Stimulated activated CD4-positive, alpha-beta T cell treated with anti-CD3 and anti-CD28 coated beads, Interleukin-12 subunit alpha, Interleukin-12 subunit beta, amount 100 ng/mL, for 24 hours (primary cell): ENCODE measurements around the gene PPRC1.

Experiments
- DNase-seq, 2 experiments: peaks; one replicate each; pipeline ENCODE4 v3.0.0-alpha.2; 2020; ENCODE audit warnings: low read depth in 2 of 2

Gene PPRC1

DNA sequence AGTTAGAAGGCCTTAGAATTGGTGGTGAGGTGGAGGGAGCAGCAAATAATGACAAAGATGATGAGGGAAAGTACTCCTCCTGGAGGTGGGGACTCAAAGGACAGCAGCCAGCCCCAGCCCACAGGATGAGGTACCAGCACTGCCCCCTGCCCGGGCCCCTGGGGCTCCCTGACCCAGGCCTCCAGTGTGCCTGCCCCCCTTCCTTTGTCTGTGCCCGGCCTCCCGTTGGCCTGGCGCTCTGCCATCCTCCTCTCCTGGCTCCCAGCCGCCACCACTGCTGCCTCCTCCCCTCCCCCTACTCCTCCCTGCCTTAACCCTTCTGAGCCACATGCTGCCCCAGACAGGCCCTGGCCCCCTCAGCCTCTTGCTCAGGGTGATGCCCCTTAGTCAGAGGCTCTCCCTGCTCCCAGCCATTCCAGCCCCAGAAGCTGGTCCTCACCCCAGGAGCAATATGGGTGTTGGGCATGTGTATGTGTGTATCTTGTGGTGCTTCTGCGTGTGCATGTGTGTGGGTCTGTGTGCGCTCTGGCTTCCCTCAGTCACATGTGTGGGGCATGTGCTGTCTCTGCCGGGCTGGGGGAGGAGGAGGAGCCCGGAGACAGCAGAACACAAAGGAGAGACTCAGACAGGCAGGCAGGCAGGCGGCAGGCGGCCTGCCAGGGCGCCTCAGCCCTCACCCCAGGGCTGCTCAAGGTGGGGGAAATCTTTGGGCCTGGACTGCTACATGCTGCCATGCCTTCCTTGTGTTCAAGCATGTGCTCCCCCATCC lies 15.3 kb upstream of the PPRC1 start:
- peak; percentile 41 to 48 for DNase-seq

DNA sequence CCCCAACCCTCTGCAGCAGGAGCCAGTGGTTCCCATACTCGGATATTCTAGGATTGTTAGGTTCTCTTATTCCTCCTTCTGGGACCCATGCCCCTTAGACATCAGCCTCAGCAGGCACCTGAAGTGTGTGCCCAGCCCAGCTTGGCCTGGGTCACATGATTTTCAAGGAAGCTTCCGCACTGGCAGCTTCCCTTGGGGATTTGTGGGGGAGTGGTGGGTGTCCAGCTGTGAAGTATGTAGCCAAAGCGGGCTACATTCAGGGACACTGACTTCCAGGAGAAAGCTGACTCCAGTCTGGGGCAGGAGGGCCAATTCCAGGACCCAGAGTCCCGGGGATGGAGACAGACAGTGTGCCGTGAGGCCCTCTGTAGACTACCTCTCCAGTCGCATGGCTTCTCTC lies 14.0 kb upstream of the PPRC1 start:
- no peak for DNase-seq

- peak in 1 of 2 experiments; percentile 56 for DNase-seq
Measured at GRCh38 chr10:102119417-102120141, 13.3 kb upstream of the PPRC1 start.

DNA sequence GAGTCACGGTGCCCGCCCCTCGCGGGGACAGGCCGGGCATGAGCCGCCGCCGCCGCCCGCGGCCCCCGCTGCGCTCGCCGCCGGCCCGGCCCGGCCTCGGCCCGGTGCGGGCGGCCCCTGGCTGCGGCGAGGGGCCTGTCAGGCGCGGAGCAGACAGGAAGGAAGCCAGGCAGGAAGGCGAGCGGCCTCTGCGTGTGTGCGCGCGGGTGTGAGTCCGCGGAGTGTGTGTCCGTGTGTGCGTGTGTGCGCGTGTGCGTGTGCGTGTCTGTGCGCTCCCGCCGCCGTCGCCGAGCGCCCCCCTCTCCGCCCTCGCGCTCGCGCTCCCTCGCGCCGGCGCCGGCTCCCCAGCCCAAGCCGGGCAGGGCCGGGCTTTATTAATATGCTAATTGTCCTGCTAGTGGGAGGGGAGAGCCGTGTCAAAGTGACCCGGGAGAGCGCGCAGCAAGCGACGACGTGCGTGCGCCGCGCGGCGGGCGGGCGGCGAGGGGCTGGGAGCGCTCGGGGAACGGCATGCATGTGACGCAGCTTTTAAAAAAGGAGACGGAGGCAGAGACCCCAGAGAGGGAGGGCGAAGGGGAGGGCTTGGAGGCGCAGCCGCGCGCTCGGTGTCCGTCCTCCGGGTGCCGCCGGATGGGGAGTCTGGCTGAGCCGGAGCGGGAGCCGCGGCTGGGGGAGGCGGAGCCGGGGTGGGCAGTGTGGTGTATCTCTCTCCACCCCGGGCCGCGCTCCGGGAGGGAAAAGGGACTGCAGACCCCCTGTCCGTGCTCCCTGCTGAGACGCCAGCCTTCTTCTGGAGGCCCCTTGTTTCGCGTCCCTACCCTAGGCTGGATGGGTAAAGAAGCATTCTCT lies 12.5 kb upstream of the PPRC1 start, which contains the start of gene LDB1:
TSS of gene LDB1 (minus strand) at position 227 of the 849 bp plus-strand sequence. CDS start 258 bp downstream, outside the sequence.
- DNase-seq, result peak; percentile 42 to 60

GRCh38 chr10:102120991-102121738 lies 11.7 kb upstream of the PPRC1 start:
- DNase-seq, result no peak

- DNase-seq, result no peak
Measured at GRCh38 chr10:102121739-102122372, 11.0 kb upstream of the PPRC1 start.

DNA sequence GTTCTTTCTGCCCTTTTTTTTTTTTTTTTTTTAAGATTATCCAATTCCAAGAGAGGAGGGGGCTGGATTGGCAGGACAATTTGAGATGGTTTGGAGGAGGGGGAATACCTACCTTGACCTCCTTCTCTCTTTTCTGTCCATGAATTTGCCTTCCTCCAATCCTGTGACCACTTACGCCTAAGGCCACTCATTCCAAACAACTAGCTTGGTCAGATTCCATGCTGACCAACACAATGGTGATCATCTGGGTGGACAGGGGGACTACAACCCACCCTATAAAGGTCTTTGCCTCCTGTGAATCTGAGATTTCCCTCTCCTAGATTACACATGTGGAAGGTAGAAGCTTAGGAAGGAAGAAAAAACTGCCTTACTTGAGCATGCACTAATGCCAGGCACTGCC lies 10.4 kb upstream of the PPRC1 start:
- no peak for DNase-seq

DNA sequence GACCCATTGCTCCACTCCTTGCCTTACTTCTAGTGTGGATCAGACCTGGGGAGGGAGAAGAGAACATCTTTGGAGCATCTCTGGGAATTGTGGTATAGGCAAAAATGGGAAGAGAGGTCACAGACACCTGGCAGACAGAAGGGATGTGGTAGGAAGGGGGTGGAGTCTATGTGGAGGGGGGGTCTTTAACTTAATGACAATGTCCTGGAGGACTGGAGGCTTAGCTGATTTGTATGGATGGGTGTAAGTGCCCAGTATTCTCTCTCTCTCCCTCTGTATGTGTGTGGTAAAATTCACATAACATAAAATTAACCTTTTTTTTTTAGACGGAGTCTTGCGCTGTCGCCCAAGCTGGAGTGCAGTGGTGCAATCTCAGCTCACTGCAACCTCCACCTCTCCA lies 9.6 kb upstream of the PPRC1 start:
- no peak for DNase-seq

DNA sequence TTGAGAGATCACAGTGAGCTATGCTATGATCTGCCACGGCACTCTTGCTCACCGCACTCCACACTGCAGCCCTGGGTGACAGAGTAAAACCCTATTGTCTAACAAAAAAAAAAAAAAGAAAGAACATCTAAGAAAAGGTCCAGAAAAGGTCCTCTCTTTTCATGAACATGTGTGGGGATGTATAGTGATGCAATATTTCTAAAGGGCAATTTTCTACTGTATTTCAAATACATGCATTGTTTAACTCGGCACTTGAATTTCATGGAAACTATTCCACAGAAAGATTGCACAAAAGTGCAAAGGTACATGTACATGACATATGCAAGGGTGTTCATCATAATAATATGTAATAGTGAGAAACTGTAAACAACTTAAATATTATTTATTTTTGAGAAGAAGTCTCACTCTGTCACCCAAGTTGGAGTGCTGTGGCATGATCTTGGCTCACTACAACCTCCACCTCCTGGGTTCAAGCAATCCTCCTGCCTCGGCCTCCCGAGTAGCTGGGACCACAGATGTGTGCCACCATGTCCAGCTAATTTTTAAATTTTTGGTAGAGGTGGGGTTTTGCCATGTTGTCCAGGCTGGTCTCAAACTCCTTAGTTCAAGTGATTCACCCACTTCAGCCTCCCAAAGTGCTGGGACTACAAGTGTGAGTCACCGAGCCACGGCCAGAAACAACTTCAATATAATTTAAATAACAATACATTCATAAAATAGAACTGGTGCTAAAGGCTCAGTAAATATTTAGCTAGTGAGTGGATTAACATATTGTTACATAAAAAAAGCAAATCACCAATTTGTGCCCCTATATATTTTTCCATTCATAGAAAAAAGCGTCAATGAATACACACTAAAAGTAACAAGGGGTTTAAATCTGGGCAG lies 1.3 kb upstream of the PPRC1 start:
- DNase-seq, result no peak

- DNase-seq, result no peak
Measured at GRCh38 chr10:102132193-102132562, 662 bp upstream of the PPRC1 start.

DNA sequence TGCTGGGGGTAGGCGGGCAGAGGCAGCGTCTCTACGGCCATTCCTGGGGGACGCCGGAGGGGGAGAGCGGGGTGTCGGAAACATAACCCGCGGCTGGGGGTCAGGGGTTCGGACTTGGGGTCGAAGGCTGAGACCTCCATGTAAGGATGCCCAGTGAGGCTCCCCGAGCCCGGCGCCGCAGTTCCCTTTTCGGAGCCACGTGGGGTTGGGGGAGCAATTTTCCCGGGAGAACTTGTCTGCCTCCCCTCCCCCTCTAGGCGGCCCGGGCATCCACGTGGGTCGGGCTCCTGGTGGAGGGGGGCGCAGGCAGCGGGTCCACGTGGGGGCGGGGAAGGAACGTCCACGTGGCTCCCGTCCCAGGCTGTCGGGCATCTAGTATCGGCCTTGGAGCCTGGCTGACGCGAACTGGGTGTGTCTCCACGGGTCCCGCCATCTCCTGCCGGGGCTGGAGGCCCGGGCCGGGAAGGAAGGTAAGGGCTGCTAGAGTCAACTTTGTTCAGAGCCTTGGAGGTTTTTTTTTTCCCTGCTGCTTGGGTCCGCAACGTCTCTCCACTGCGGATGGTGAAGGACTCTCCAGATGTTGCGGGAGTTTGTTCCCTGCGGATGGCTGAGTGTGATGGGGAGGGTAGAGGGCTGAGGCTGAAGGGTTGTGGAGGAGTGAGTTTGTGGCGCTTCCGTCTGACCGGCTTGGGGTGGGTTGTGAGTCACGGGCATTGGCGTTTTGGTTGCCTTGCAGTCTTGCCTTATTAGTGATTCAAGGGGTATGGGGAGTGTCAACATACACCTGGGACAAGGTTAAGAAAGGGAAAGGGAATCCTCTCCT lies 744 bp downstream of the PPRC1 start:
- peak; percentile 44 to 68 for DNase-seq

GRCh38 chr10:102134416-102134815 lies 1.6 kb downstream of the PPRC1 start:
- DNase-seq, result no peak

- no peak for DNase-seq
Measured at GRCh38 chr10:102135956-102136526, 3.2 kb downstream of the PPRC1 start.

DNA sequence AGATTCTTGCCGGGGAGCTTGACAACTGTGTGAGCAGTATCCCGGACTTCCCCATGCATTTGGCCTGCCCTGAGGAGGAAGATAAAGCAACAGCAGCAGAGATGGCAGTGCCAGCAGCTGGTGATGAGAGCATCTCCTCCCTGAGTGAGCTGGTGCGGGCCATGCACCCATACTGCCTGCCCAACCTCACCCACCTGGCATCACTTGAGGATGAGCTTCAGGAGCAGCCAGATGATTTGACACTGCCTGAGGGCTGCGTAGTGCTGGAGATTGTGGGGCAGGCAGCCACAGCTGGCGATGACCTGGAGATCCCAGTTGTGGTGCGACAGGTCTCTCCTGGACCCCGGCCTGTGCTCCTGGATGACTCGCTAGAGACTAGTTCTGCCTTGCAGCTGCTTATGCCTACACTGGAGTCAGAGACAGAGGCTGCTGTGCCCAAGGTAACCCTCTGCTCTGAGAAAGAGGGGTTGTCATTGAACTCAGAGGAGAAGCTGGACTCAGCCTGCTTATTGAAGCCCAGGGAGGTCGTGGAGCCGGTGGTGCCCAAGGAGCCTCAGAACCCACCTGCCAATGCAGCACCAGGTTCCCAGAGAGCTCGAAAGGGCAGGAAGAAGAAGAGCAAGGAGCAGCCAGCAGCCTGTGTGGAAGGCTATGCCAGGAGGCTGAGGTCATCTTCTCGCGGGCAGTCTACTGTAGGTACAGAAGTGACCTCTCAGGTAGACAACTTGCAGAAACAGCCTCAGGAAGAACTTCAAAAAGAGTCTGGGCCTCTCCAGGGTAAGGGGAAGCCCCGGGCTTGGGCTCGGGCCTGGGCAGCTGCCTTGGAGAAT lies 6.7 kb downstream of the PPRC1 start:
- no peak for DNase-seq

DNA sequence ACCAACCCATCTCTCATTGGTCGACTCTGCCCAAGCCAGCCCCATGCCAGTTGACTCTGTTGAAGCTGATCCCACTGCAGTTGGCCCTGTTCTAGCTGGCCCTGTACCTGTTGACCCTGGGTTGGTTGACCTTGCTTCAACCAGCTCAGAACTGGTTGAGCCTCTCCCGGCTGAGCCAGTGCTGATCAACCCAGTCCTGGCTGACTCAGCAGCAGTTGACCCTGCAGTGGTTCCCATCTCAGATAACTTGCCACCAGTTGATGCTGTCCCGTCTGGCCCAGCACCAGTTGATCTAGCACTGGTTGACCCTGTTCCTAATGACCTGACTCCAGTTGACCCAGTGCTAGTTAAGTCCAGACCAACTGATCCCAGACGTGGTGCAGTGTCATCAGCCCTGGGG lies 7.4 kb downstream of the PPRC1 start:
- no peak for DNase-seq

DNA sequence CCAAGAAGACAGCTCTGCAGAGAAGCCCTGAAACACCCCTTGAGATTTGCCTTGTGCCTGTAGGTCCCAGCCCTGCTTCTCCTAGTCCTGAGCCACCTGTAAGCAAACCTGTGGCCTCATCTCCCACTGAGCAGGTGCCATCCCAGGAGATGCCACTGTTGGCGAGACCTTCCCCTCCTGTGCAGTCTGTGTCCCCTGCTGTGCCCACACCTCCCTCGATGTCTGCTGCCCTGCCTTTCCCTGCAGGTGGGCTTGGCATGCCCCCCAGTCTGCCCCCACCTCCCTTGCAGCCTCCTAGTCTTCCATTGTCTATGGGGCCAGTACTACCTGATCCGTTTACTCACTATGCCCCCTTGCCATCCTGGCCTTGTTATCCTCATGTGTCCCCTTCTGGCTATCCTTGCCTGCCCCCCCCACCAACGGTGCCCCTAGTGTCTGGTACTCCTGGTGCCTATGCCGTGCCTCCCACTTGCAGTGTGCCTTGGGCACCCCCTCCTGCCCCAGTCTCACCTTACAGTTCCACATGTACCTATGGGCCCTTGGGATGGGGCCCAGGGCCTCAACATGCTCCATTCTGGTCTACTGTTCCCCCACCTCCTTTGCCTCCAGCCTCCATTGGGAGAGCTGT lies 8.2 kb downstream of the PPRC1 start:
- DNase-seq, result no peak

- no peak for DNase-seq
Measured at GRCh38 chr10:102141583-102142107, 8.8 kb downstream of the PPRC1 start.
